Mesendoderm (in vitro differentiated cells): ENCODE results near the gene ITLN1.

ENCODE experiments used
- DNase-seq: peaks from one replicate; pipeline ENCODE4 v3.0.0; 2013
- H2AK5ac ChIP-seq: 2 replicates; pipeline ENCODE4 v1.6.1; 2013; ENCODE audit warnings: low read length, inconsistent platforms
- H2BK120ac ChIP-seq: 2 replicates; pipeline ENCODE4 v1.6.1; 2013; ENCODE audit warnings: low read depth, mild to moderate bottlenecking, low read length, moderate library complexity, mixed read lengths
- H2BK15ac ChIP-seq: replicated peaks from 2 replicates; pipeline ENCODE4 v1.6.1; 2013; ENCODE audit warnings: low read depth, mild to moderate bottlenecking, moderate library complexity
- H2BK5ac ChIP-seq: 2 replicates; pipeline ENCODE4 v1.6.1; 2013; ENCODE audit warnings: low read length, inconsistent platforms
- H3K18ac ChIP-seq: 2 replicates; pipeline ENCODE4 v1.6.1; 2013; ENCODE audit warnings: mild to moderate bottlenecking, low read length, mixed read lengths
- H3K23ac ChIP-seq: one replicate; pipeline ENCODE4 v1.6.1; 2013; ENCODE audit warnings: low read length
- H3K27ac ChIP-seq: 2 replicates; pipeline ENCODE4 v1.5.1; 2013; ENCODE audit warnings: low read depth, mild to moderate bottlenecking, inconsistent platforms, low read length, moderate library complexity
- H3K27me3 ChIP-seq: 2 replicates; pipeline ENCODE4 v1.6.1; 2013; ENCODE audit warnings: low read length, control low read depth, mild to moderate bottlenecking, inconsistent platforms; ENCODE audit not compliant: insufficient read depth, poor library complexity
- H3K36me3 ChIP-seq: 2 replicates; pipeline ENCODE4 v1.6.1; 2013; ENCODE audit warnings: low read length, inconsistent platforms; ENCODE audit not compliant: control insufficient read depth, insufficient read depth
- H3K4ac ChIP-seq: one replicate; pipeline ENCODE4 v1.6.1; 2013; ENCODE audit warnings: low read depth, mild to moderate bottlenecking, low read length, moderate library complexity
- H3K4me1 ChIP-seq: 2 replicates; pipeline ENCODE4 v1.6.1; 2013; ENCODE audit warnings: low read depth, low read length, inconsistent platforms; ENCODE audit not compliant: control insufficient read depth
- H3K4me2 ChIP-seq: 2 replicates; pipeline ENCODE4 v1.6.1; 2013; ENCODE audit warnings: low read length
- H3K4me3 ChIP-seq: 2 replicates; pipeline ENCODE4 v1.5.1; 2013; ENCODE audit warnings: mild to moderate bottlenecking, low read length
- H3K56ac ChIP-seq: one replicate; pipeline ENCODE4 v1.6.1; 2013; ENCODE audit warnings: low read length
- H3K79me1 ChIP-seq: 2 replicates; pipeline ENCODE4 v1.6.1; 2013; ENCODE audit warnings: low read length, inconsistent platforms
- H3K79me2 ChIP-seq: 2 replicates; pipeline ENCODE4 v1.6.1; 2013; ENCODE audit warnings: mild to moderate bottlenecking, low read length; ENCODE audit not compliant: control insufficient read depth, insufficient read depth
- H3K9ac ChIP-seq: 2 replicates; pipeline ENCODE4 v1.6.1; 2013; ENCODE audit warnings: low read length, inconsistent platforms
- H4K5ac ChIP-seq: one replicate; pipeline ENCODE4 v1.6.1; 2013; ENCODE audit warnings: low read length
- H4K8ac ChIP-seq: one replicate; pipeline ENCODE4 v1.6.1; 2013; ENCODE audit warnings: low read depth, mild to moderate bottlenecking, control low read depth, low read length, moderate library complexity
- WGBS: extraction: QIAGEN DNeasy Blood & Tissue Kit; methylation state at CpG from one replicate; pipeline ENCODE4 v1.1.7; 2013; ENCODE audit warnings: low lambda C conversion rate, missing lambda C conversion rate; ENCODE audit not compliant: insufficient coverage; ENCODE audit errors: extremely low coverage; 5-methylcytosine and 5-hydroxymethylcytosine counted together

ITLN1 gene

GRCh38 chr1:160850993-160851392 is 34.0 kb downstream of the ITLN1 start:
- Histone ChIP-seq H2BK5ac (no peak overlapping the region), H3K4ac (no peak overlapping the region), H3K4me3 (no peak overlapping the region), H3K27me3 (no peaks in the 10 kb centered on the region), H3K4me2 (no peak overlapping the region), H3K23ac (no peak overlapping the region), H3K18ac (no peak overlapping the region), H3K4me1 (no peaks in the 10 kb centered on the region), H3K79me2 (no peaks in the 10 kb centered on the region), H3K9ac (no peak overlapping the region), H3K56ac (no peak overlapping the region), H3K27ac (no peak overlapping the region), H4K8ac (no peak overlapping the region), H3K79me1 (no peaks in the 10 kb centered on the region), H2BK120ac (no peak overlapping the region), H2AK5ac (no peak overlapping the region), H2BK15ac (no peak overlapping the region), H4K5ac (no peak overlapping the region), H3K36me3 (no peaks in the 10 kb centered on the region)
- DNase-seq, result no peak
- whole genome bisulfite sequencing, result no CpG with 5 or more reads among the region's 8 CpGs

GRCh38 chr1:160850541-160850940 is 34.4 kb downstream of the ITLN1 start:
- H3K4me1 ChIP-seq, result no peaks in the 10 kb centered on the region
- H3K9ac ChIP-seq, result no peak overlapping the region
- no peaks in the 10 kb centered on the region for H3K79me2 ChIP-seq
- no peak overlapping the region for H2AK5ac ChIP-seq
- no peak overlapping the region for H3K27ac ChIP-seq
- DNase-seq, result no peak
- no peak overlapping the region for H3K23ac ChIP-seq
- no peaks in the 10 kb centered on the region for H3K79me1 ChIP-seq
- H4K5ac ChIP-seq, result no peak overlapping the region
- no CpG with 5 or more reads among the region's 5 CpGs for WGBS
- H3K4me2 ChIP-seq, result no peak overlapping the region
- H3K56ac ChIP-seq, result no peak overlapping the region
- H3K4ac ChIP-seq, result no peak overlapping the region
- H3K4me3 ChIP-seq, result no peak overlapping the region
- no peak overlapping the region for H2BK15ac ChIP-seq
- no peak overlapping the region for H3K18ac ChIP-seq
- no peaks in the 10 kb centered on the region for H3K27me3 ChIP-seq
- no peaks in the 10 kb centered on the region for H3K36me3 ChIP-seq
- H4K8ac ChIP-seq, result no peak overlapping the region
- H2BK120ac ChIP-seq, result no peak overlapping the region
- H2BK5ac ChIP-seq, result no peak overlapping the region

GRCh38 chr1:160846281-160846680 is 38.7 kb downstream of the ITLN1 start:
- Histone ChIP-seq H3K4ac (no peak overlapping the region), H3K27ac (no peak overlapping the region), H3K36me3 (no peaks in the 10 kb centered on the region), H3K4me3 (no peak overlapping the region), H3K27me3 (no peaks in the 10 kb centered on the region), H3K23ac (no peak overlapping the region), H3K79me2 (no peaks in the 10 kb centered on the region), H4K5ac (no peak overlapping the region), H3K56ac (no peak overlapping the region), H3K4me1 (no peaks in the 10 kb centered on the region), H3K79me1 (no peaks in the 10 kb centered on the region), H3K18ac (no peak overlapping the region), H2AK5ac (no peak overlapping the region), H2BK5ac (no peak overlapping the region), H2BK120ac (no peak overlapping the region), H4K8ac (no peak overlapping the region), H3K9ac (no peak overlapping the region), H2BK15ac (no peak overlapping the region), H3K4me2 (no peak overlapping the region)
- WGBS, result no CpG with 5 or more reads among the region's 12 CpGs
- no peak for DNase-seq

- H3K56ac ChIP-seq, result no peak overlapping the region
- no peak overlapping the region for H2BK15ac ChIP-seq
- H4K5ac ChIP-seq, result no peak overlapping the region
- H2BK120ac ChIP-seq, result no peak overlapping the region
- H3K18ac ChIP-seq, result no peak overlapping the region
- H2BK5ac ChIP-seq, result no peak overlapping the region
- H3K23ac ChIP-seq, result no peak overlapping the region
- no peak overlapping the region for H3K27ac ChIP-seq
- no peak overlapping the region for H3K4me3 ChIP-seq
- no CpG with 5 or more reads among the region's 12 CpGs for WGBS
- no peaks in the 10 kb centered on the region for H3K36me3 ChIP-seq
- H4K8ac ChIP-seq, result no peak overlapping the region
- no peak for DNase-seq
- H3K27me3 ChIP-seq, result no peaks in the 10 kb centered on the region
- no peaks in the 10 kb centered on the region for H3K79me2 ChIP-seq
- H2AK5ac ChIP-seq, result no peak overlapping the region
- H3K4ac ChIP-seq, result no peak overlapping the region
- H3K4me2 ChIP-seq, result no peak overlapping the region
- no peaks in the 10 kb centered on the region for H3K79me1 ChIP-seq
- H3K4me1 ChIP-seq, result no peaks in the 10 kb centered on the region
- no peak overlapping the region for H3K9ac ChIP-seq
Observed at GRCh38 chr1:160844447-160845232, 40.3 kb downstream of the ITLN1 start.

GRCh38 chr1:160841079-160841478 is 43.9 kb downstream of the ITLN1 start:
- H3K79me1 ChIP-seq, result no peaks in the 10 kb centered on the region
- no peak overlapping the region for H3K4me3 ChIP-seq
- no peak overlapping the region for H3K23ac ChIP-seq
- no peak overlapping the region for H3K18ac ChIP-seq
- H2AK5ac ChIP-seq, result no peak overlapping the region
- H3K4me1 ChIP-seq, result no peaks in the 10 kb centered on the region
- no peak overlapping the region for H3K27ac ChIP-seq
- no peak overlapping the region for H2BK5ac ChIP-seq
- H3K4me2 ChIP-seq, result no peak overlapping the region
- H4K5ac ChIP-seq, result no peak overlapping the region
- H4K8ac ChIP-seq, result no peak overlapping the region
- H3K27me3 ChIP-seq, result no peaks in the 10 kb centered on the region
- no peaks in the 10 kb centered on the region for H3K36me3 ChIP-seq
- no peak overlapping the region for H2BK120ac ChIP-seq
- H3K79me2 ChIP-seq, result no peaks in the 10 kb centered on the region
- H3K4ac ChIP-seq, result no peak overlapping the region
- no peak overlapping the region for H3K56ac ChIP-seq
- no peak overlapping the region for H3K9ac ChIP-seq
- no CpG with 5 or more reads among the region's 4 CpGs for WGBS
- no peak for DNase-seq
- no peak overlapping the region for H2BK15ac ChIP-seq

- WGBS, result no CpG with 5 or more reads among the region's 2 CpGs
Observed at GRCh38 chr1:160839746-160840145, 45.2 kb downstream of the ITLN1 start.

More at GRCh38 chr1:160839746-160840145, 45.2 kb downstream of the ITLN1 start:
- Histone ChIP-seq H2BK15ac (no peak overlapping the region), H2BK5ac (no peak overlapping the region), H3K27me3 (no peaks in the 10 kb centered on the region), H3K56ac (no peak overlapping the region), H2BK120ac (no peak overlapping the region), H3K4me1 (no peaks in the 10 kb centered on the region), H3K27ac (no peak overlapping the region), H3K79me2 (no peaks in the 10 kb centered on the region), H3K79me1 (no peaks in the 10 kb centered on the region), H3K36me3 (no peaks in the 10 kb centered on the region), H3K4ac (no peak overlapping the region), H3K4me2 (no peak overlapping the region), H4K8ac (no peak overlapping the region), H3K18ac (no peak overlapping the region), H3K23ac (no peak overlapping the region), H4K5ac (no peak overlapping the region), H3K9ac (no peak overlapping the region), H2AK5ac (no peak overlapping the region), H3K4me3 (no peak overlapping the region)
- no peak for DNase-seq
